SK-N-SH (cell line): Measurements from ENCODE around the gene CDC37. TPM values are rescaled to one million over a fixed set of nuclear protein-coding genes. Genes with fewer than 3 reads are reported as not detected.
A peak's percentile ranks its signal among the peaks of the same experiment; 100 is the strongest.

Source experiments
- CTCF ChIA-PET: fragments of 300-600, 350-600 bp; formaldehyde crosslinking; extraction: SDS; loops from one replicate; lab custom pipeline; 2021; lab: Yijun Ruan, JAX
- POLR2A ChIA-PET: fragments of 350-600 bp; sonication (Branson Sonifier 250); formaldehyde crosslinking; extraction: SDS; loops from one replicate; lab custom pipeline; 2020; ENCODE audit warnings: antibody characterized with exemption, inconsistent platforms; lab: Yijun Ruan, JAX
- DNase-seq: peaks from one replicate; pipeline ENCODE4 v3.0.0; 2012
- H2AFZ ChIP-seq: fragments of 200-600 bp; sonication (generic); 2 replicates; pipeline ENCODE4 v1.8.1; 2016; ENCODE audit warnings: antibody characterized with exemption, mild to moderate bottlenecking, low read depth
- H3F3A ChIP-seq: fragments of 200-600 bp; sonication (generic); replicated peaks from 2 replicates; pipeline ENCODE3; 2016; ENCODE audit warnings: antibody characterized with exemption, mild to moderate bottlenecking; ENCODE audit not compliant: insufficient read depth
- H3K27ac ChIP-seq, 2 experiments: fragments of 200-500 bp in 1 of 2; fragments of 200-600 bp in 1 of 2; sonication (Bioruptor generic) in 1 of 2; sonication (generic), shearing (Covaris generic) in 1 of 2; 2 replicates each; pipeline versions ENCODE4 v1.5.1 to v1.6.1; 2014 to 2016; ENCODE audit warnings: low read depth in 2 of 2, inconsistent platforms in 1 of 2, low read length in 1 of 2, mild to moderate bottlenecking in 1 of 2, mixed read lengths in 1 of 2
- H3K27me3 ChIP-seq: fragments of 200-600 bp; sonication (generic), shearing (Covaris generic); 2 replicates; pipeline ENCODE4 v1.6.1; 2016; ENCODE audit warnings: mixed run types; ENCODE audit not compliant: insufficient read depth
- H3K36me3 ChIP-seq, 2 experiments: fragments of 200-500 bp in 1 of 2; fragments of 200-600 bp in 1 of 2; sonication (Bioruptor generic) in 1 of 2; sonication (generic) in 1 of 2; replicated peaks in 1 of 2; 2 replicates each; pipeline versions ENCODE3 to v1.5.1; 2014 to 2016; ENCODE audit warnings: low read length in 1 of 2, mild to moderate bottlenecking in 1 of 2; ENCODE audit not compliant: insufficient read depth in 2 of 2, control insufficient read depth in 1 of 2
- H3K4me1 ChIP-seq, 2 experiments: fragments of 200-500 bp in 1 of 2; fragments of 200-600 bp in 1 of 2; sonication (Bioruptor generic) in 1 of 2; sonication (generic), shearing (Covaris generic) in 1 of 2; 2 replicates each; pipeline versions ENCODE4 v1.5.1 to v1.6.1; 2014 to 2016; ENCODE audit warnings: low read depth in 1 of 2, low read length in 1 of 2, mixed run types in 1 of 2; ENCODE audit not compliant: insufficient read depth in 2 of 2, control insufficient read depth in 1 of 2
- H3K4me2 ChIP-seq: fragments of 200-600 bp; sonication (generic), shearing (Covaris generic); 2 replicates; pipeline ENCODE4 v1.6.1; 2017; ENCODE audit warnings: mixed run types
- H3K4me3 ChIP-seq, 2 experiments: fragments of 200-500 bp in 1 of 2; fragments of 200-600 bp in 1 of 2; sonication (Bioruptor generic) in 1 of 2; sonication (generic), shearing (Covaris generic) in 1 of 2; 2 replicates each; pipeline versions ENCODE4 v1.5.1 to v1.8.1; 2014 to 2016; ENCODE audit warnings: low read depth in 2 of 2, inconsistent platforms in 1 of 2, low read length in 1 of 2, mild to moderate bottlenecking in 1 of 2, mixed read lengths in 1 of 2, moderate library complexity in 1 of 2
- H3K79me2 ChIP-seq: fragments of 200-600 bp; sonication (generic); 2 replicates; pipeline ENCODE4 v1.8.1; 2017; ENCODE audit warnings: mild to moderate bottlenecking; ENCODE audit not compliant: insufficient read depth
- H3K9ac ChIP-seq: fragments of 200-600 bp; sonication (generic); 2 replicates; pipeline ENCODE4 v1.6.1; 2017; ENCODE audit warnings: mixed run types
- H3K9me2 ChIP-seq: fragments of 200-600 bp; sonication (generic); 2 replicates; pipeline ENCODE4 v1.6.1; 2017; ENCODE audit warnings: mixed run types
- H3K9me3 ChIP-seq: fragments of 200-600 bp; sonication (generic); 2 replicates; pipeline ENCODE4 v1.6.1; 2017; ENCODE audit warnings: mixed run types, mild to moderate bottlenecking, moderate library complexity
- H4K20me1 ChIP-seq: fragments of 200-600 bp; sonication (generic); 2 replicates; pipeline ENCODE4 v1.6.1; 2017; ENCODE audit warnings: mild to moderate bottlenecking, mixed run types; ENCODE audit not compliant: insufficient read depth
- CHD2 ChIP-seq: fragments of 150-350 bp; IDR thresholded peaks from 2 replicates; pipeline ENCODE4 v1.6.1; 2018; ENCODE audit warnings: low read length; ENCODE audit not compliant: partially characterized antibody
- CTCF ChIP-seq: fragments of 200-600 bp; sonication (generic); IDR thresholded peaks from 2 replicates; pipeline ENCODE4 v1.6.1; 2017; ENCODE audit warnings: antibody characterized with exemption, mild to moderate bottlenecking, moderate library complexity
- ELF1 ChIP-seq: IDR thresholded peaks from 2 replicates; pipeline ENCODE4 v1.4.0; 2012
- EZH2phosphoT487 ChIP-seq: fragments of 200-600 bp; sonication (generic); IDR thresholded peaks from 2 replicates; pipeline ENCODE4 v1.6.1; 2017; ENCODE audit warnings: low read depth, mixed run types, mild to moderate bottlenecking, antibody characterized with exemption, moderate library complexity, borderline replicate concordance
- FOSL2 ChIP-seq: IDR thresholded peaks from 2 replicates; pipeline ENCODE4 v1.4.0; 2012; ENCODE audit warnings: low read depth, mild to moderate bottlenecking, moderate library complexity, borderline replicate concordance
- FOXJ3 ChIP-seq: sonication (generic); formaldehyde crosslinking; IDR thresholded peaks from 2 replicates; pipeline ENCODE4 v1.5.1; 2020; ENCODE audit warnings: mild to moderate bottlenecking, missing genetic modification reagents
- JUND ChIP-seq: IDR thresholded peaks from 2 replicates; pipeline ENCODE4 v1.4.0; 2012
- MAX ChIP-seq: IDR thresholded peaks from 2 replicates; pipeline ENCODE4 v1.4.0; 2012; ENCODE audit warnings: low read depth
- POLR2AphosphoS5 ChIP-seq: IDR thresholded peaks from 2 replicates; pipeline ENCODE4 v1.6.1; 2012; ENCODE audit warnings: low read depth, low read length
- RAD21 ChIP-seq: IDR thresholded peaks from 2 replicates; pipeline ENCODE4 v1.6.1; 2012; ENCODE audit warnings: mild to moderate bottlenecking, low read length
- RFX5 ChIP-seq: IDR thresholded peaks from 2 replicates; pipeline ENCODE4 v1.6.1; 2012; ENCODE audit warnings: mild to moderate bottlenecking, improper control_type of control experiment, low read length
- RXRA ChIP-seq: IDR thresholded peaks from 2 replicates; pipeline ENCODE4 v1.4.0; 2012; ENCODE audit warnings: low read depth, mild to moderate bottlenecking, borderline replicate concordance
- SIN3A ChIP-seq: IDR thresholded peaks from 2 replicates; pipeline ENCODE4 v1.6.1; 2012; ENCODE audit warnings: low read depth, mild to moderate bottlenecking, low read length, moderate library complexity, borderline replicate concordance
- SMC3 ChIP-seq: IDR thresholded peaks from 2 replicates; pipeline ENCODE4 v1.6.1; 2012; ENCODE audit warnings: low read depth, low read length, improper control_type of control experiment
- TAF1 ChIP-seq: IDR thresholded peaks from 2 replicates; pipeline ENCODE4 v1.6.1; 2012; ENCODE audit warnings: low read depth, mild to moderate bottlenecking, low read length, moderate library complexity, borderline replicate concordance
- TCF12 ChIP-seq: IDR thresholded peaks from 2 replicates; pipeline ENCODE4 v1.4.0; 2012
- TEAD4 ChIP-seq: IDR thresholded peaks from 2 replicates; pipeline ENCODE4 v1.4.0; 2012; ENCODE audit warnings: mild to moderate bottlenecking, borderline replicate concordance; ENCODE audit not compliant: insufficient read depth
- YY1 ChIP-seq: IDR thresholded peaks from 2 replicates; pipeline ENCODE4 v1.4.0; 2012; ENCODE audit warnings: low read depth, mild to moderate bottlenecking
- WGBS: methylation state at CpG from one replicate; pipeline ENCODE4 v1.1.6; 2017; ENCODE audit warnings: low lambda C conversion rate; 5-methylcytosine and 5-hydroxymethylcytosine counted together
- polyA plus RNA-seq, 3 experiments: library from polyadenylated mRNA; depleted of rRNA; stranded (reverse); fragments of >200 nt; gene quantifications; 2 replicates each; pipeline ENCODE4 v1.2.3, GENCODE V29; 2012

CDC37 gene
- polyA plus RNA-seq, 1 of the 3 experiments (the other 2 are of a cell fraction), result 1,026 TPM

- TF ChIP-seq MAX, result peak; percentile 86
- peak; percentile 83 for TF ChIP-seq CHD2
- no peak for TF ChIP-seq EZH2phosphoT487
- no peak for TF ChIP-seq TCF12
- TF ChIP-seq TAF1, result peak; percentile 32
- TF ChIP-seq SMC3, result no peak
- TF ChIP-seq FOXJ3 (CRISPR knock-in tag), result no peak
- TF ChIP-seq RXRA, result no peak
- TF ChIP-seq TEAD4, result no peak
- no peak for TF ChIP-seq YY1
- TF ChIP-seq SIN3A, result peak; percentile 21; the same call in 1 of the 2 replicates
- TF ChIP-seq RAD21, result no peak
- no peak for TF ChIP-seq FOSL2
Observed at GRCh38 chr19:10380313-10381102, 22.8 kb downstream of the CDC37 start, which contains the start of gene TYK2 (continued).

- TF ChIP-seq JUND, result no peak
- TF ChIP-seq MAX, result no peak
- no peak for TF ChIP-seq RFX5
- no peak for TF ChIP-seq CHD2
- TF ChIP-seq ELF1, result no peak
- TF ChIP-seq CTCF, result no peak
- no peak for TF ChIP-seq RAD21
- no peak for TF ChIP-seq POLR2AphosphoS5
- TF ChIP-seq FOSL2, result no peak
- no peak for TF ChIP-seq YY1
- TF ChIP-seq TCF12, result no peak
- H3F3A ChIP-seq, result no peaks in the 10 kb centered on the region
- peak overlapping the region; percentile 80; the same call in 1 of the 2 replicates for H2AFZ ChIP-seq
- H3K9ac ChIP-seq, result peak overlapping the region; percentile 70
- CTCF ChIA-PET, result interaction anchor here (1.5 to 20.2 kb wide), 5 partner anchors 9 to 130 kb away, joined by 4 to 596 read pairs (median 6); partner anchors contain the start of gene ICAM1
- H3K4me3 ChIP-seq, result peak overlapping the region; percentile 78 to 83
- H3K79me2 ChIP-seq, result peaks cover 14% of the 10 kb centered on the region
- POLR2A ChIA-PET, result interaction anchor here (0.6 to 1.6 kb wide), 7 partner anchors 9 to 121 kb away, joined by 3 to 15 read pairs (median 6); partner anchors contain the start of gene RAVER1
- no peaks in the 10 kb centered on the region for H3K27me3 ChIP-seq
- 2% methylated on average over 6 of the region's 10 CpGs for WGBS
- peak overlapping the region; percentile 91 for H3K4me2 ChIP-seq
- no peaks in the 10 kb centered on the region for H3K9me2 ChIP-seq
- no peak for DNase-seq
- H4K20me1 ChIP-seq, result no peaks in the 10 kb centered on the region
- no peaks in the 10 kb centered on the region for H3K9me3 ChIP-seq
- peak overlapping the region; percentile 39 to 64; a peak in 3 of 4 replicates for H3K27ac ChIP-seq
- peaks cover 3 to 4% of the 10 kb centered on the region in 2 experiments for H3K36me3 ChIP-seq
- peaks cover 0 to 9% of the 10 kb centered on the region in 2 experiments; a peak in 1 of 4 replicates for H3K4me1 ChIP-seq
Observed at GRCh38 chr19:10379880-10380312, 23.4 kb downstream of the CDC37 start.
